Right lobe of liver (tissue), 4 donors: ENCODE data around the gene RBBP5.

Experiments
- CTCF ChIP-seq, 4 donors: fragments of 200-600 bp in 3 of 4; fragments of 450-650 bp in 1 of 4; IDR thresholded peaks; one replicate each; pipeline versions ENCODE4 v1.5.1 to v1.8.0; 2016 to 2022; ENCODE audit warnings: antibody characterized with exemption in 4 of 4, mild to moderate bottlenecking in 2 of 4
- POLR2A ChIP-seq: fragments of 450-650 bp; IDR thresholded peaks from one replicate; pipeline ENCODE4 v1.6.1; 2017; ENCODE audit warnings: antibody characterized with exemption, mild to moderate bottlenecking
- donor health status: DM: no; HTN: no; CAD: no.
- donor health status: DM: no; HTN: no; CAD: no.
- donor health status: DM: no; HTN: yes; CAD: no.

- TF ChIP-seq CTCF (IDR thresholded peaks at IDR 0.05) (peak; percentile 45 to 72 (median 70)), POLR2A (peak; percentile 64)
These were observed at the start of gene RBBP5 for GRCh38 chr1:205121660-205122488.
